ENCODE data around the gene HYAL1.

DNA sequence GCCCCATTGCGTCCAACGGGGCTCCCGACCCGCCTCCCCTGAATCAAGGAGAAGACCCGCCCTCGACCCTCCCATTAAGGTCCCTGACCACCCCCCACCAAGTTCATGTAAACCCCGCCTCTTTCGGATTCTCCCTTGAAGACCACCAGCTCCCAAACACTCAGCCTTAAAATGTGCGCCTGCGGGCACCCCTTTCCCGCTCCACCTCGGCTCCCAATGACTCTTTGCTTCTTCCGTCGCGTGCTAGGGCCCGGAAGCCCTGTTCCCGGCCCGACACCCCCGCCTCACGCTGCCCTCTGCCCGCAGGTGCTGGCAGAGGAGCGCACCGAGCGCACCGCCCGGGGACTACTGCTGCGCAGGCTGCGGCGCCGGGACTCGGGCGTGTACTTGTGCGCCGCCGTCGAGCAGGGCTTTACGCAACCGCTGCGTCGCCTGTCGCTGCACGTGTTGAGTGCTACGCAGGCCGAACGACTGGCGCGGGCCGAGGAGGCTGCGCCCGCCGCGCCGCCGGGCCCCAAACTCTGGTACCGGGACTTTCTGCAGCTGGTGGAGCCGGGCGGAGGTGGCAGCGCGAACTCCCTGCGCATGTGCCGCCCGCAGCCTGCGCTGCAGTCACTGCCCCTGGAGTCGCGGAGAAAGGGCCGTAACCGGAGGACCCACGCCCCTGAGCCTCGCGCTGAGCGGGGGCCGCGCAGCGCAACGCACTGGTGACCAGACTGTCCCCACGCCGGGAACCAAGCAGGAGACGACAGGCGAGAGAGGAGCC, 27.2 kb downstream of the HYAL1 start:
- TF ChIP-seq, protein P1, sequence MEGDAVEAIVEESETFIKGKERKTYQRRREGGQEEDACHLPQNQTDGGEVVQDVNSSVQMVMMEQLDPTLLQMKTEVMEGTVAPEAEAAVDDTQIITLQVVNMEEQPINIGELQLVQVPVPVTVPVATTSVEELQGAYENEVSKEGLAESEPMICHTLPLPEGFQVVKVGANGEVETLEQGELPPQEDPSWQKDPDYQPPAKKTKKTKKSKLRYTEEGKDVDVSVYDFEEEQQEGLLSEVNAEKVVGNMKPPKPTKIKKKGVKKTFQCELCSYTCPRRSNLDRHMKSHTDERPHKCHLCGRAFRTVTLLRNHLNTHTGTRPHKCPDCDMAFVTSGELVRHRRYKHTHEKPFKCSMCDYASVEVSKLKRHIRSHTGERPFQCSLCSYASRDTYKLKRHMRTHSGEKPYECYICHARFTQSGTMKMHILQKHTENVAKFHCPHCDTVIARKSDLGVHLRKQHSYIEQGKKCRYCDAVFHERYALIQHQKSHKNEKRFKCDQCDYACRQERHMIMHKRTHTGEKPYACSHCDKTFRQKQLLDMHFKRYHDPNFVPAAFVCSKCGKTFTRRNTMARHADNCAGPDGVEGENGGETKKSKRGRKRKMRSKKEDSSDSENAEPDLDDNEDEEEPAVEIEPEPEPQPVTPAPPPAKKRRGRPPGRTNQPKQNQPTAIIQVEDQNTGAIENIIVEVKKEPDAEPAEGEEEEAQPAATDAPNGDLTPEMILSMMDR (IDR thresholded peaks at IDR 0.05) = no peak
- TF ChIP-seq POLR2A (IDR thresholded peaks at IDR 0.05) = no peak
- no peak for TF ChIP-seq EP300 (IDR thresholded peaks at IDR 0.05)
- no peak for TF ChIP-seq POLR2AphosphoS5 (IDR thresholded peaks at IDR 0.05)
